SJSA1 (cell line): ENCODE measurements around the gene QRFP. TPM values are rescaled to one million over a fixed set of nuclear protein-coding genes. Genes with fewer than 3 reads are reported as not detected.

ENCODE experiments used
- DNase-seq, 2 experiments: peaks; one replicate each; pipeline ENCODE4 v3.0.0-alpha.2; 2015 to 2020; ENCODE audit warnings: low spot score in 2 of 2, low read depth in 1 of 2
- H3K27ac ChIP-seq: fragments of 250-450 bp; sonication (Bioruptor Pico); 2 replicates; pipeline ENCODE4 v1.5.1; 2020; ENCODE audit warnings: mild to moderate bottlenecking, moderate library complexity
- H3K27me3 ChIP-seq: fragments of 250-450 bp; sonication (Bioruptor Pico); replicated peaks from 2 replicates; pipeline ENCODE4 v1.5.1; 2020; ENCODE audit warnings: mild to moderate bottlenecking, moderate library complexity
- H3K36me3 ChIP-seq: fragments of 250-450 bp; sonication (Bioruptor Pico); 2 replicates; pipeline ENCODE4 v1.5.1; 2020; ENCODE audit warnings: mild to moderate bottlenecking
- H3K4me1 ChIP-seq: fragments of 250-450 bp; sonication (Bioruptor Pico); replicated peaks from 2 replicates; pipeline ENCODE4 v1.6.1; 2021; ENCODE audit warnings: mild to moderate bottlenecking
- H3K4me3 ChIP-seq: fragments of 250-450 bp; sonication (Bioruptor Pico); 2 replicates; pipeline ENCODE4 v1.5.1; 2020; ENCODE audit warnings: mild to moderate bottlenecking
- H3K9me3 ChIP-seq: fragments of 250-450 bp; sonication (Bioruptor Pico); replicated peaks from 2 replicates; pipeline ENCODE4 v1.5.1; 2020; ENCODE audit warnings: mild to moderate bottlenecking
- total RNA-seq: library from RNA; depleted of rRNA; stranded (reverse); fragments of >200 nt; shearing (Covaris generic); gene quantifications from 2 replicates; pipeline ENCODE4 v1.2.3, GENCODE V29; 2014

The QRFP gene
- total RNA-seq, 1 experiment from 2014 or later: not detected

GRCh38 chr9:130890124-130890523 is 6.5 kb downstream of the QRFP start:
- no peaks in the 10 kb centered on the region for H3K4me1 ChIP-seq
- no peak overlapping the region for H3K27ac ChIP-seq
- no peak for DNase-seq
- H3K36me3 ChIP-seq: peaks cover 52% of the 10 kb centered on the region
- H3K4me3 ChIP-seq: no peak overlapping the region
- no peaks in the 10 kb centered on the region for H3K9me3 ChIP-seq
- H3K27me3 ChIP-seq: no peaks in the 10 kb centered on the region

GRCh38 chr9:130888146-130888885 is 8.3 kb downstream of the QRFP start:
- Histone ChIP-seq H3K27ac (no peak overlapping the region), H3K36me3 (peaks cover 68% of the 10 kb centered on the region), H3K27me3 (no peaks in the 10 kb centered on the region), H3K4me3 (no peak overlapping the region), H3K9me3 (no peaks in the 10 kb centered on the region), H3K4me1 (no peaks in the 10 kb centered on the region)
- DNase-seq: no peak

- no peak overlapping the region for H3K4me3 ChIP-seq
- no peaks in the 10 kb centered on the region for H3K4me1 ChIP-seq
- H3K27me3 ChIP-seq: no peaks in the 10 kb centered on the region
- H3K27ac ChIP-seq: no peak overlapping the region
- H3K9me3 ChIP-seq: no peaks in the 10 kb centered on the region
- H3K36me3 ChIP-seq: peaks cover 72% of the 10 kb centered on the region
- no peak for DNase-seq
Measured at GRCh38 chr9:130887494-130888144, 9.0 kb downstream of the QRFP start.

DNA sequence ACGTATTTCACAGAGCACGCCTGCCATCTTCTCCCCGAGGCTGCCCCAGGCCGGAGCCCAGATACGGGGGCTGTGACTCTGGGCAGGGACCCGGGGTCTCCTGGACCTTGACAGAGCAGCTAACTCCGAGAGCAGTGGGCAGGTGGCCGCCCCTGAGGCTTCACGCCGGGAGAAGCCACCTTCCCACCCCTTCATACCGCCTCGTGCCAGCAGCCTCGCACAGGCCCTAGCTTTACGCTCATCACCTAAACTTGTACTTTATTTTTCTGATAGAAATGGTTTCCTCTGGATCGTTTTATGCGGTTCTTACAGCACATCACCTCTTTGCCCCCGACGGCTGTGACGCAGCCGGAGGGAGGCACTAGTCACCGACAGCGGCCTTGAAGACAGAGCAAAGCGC is 9.6 kb downstream of the QRFP start:
- DNase-seq: no peak
- Histone ChIP-seq H3K27ac (no peak overlapping the region), H3K27me3 (no peaks in the 10 kb centered on the region), H3K4me3 (no peak overlapping the region), H3K9me3 (no peaks in the 10 kb centered on the region), H3K36me3 (peaks cover 73% of the 10 kb centered on the region), H3K4me1 (no peaks in the 10 kb centered on the region)

- H3K9me3 ChIP-seq: no peaks in the 10 kb centered on the region
- H3K4me3 ChIP-seq: no peak overlapping the region
- peaks cover 86% of the 10 kb centered on the region for H3K36me3 ChIP-seq
- no peak overlapping the region for H3K27ac ChIP-seq
- DNase-seq: no peak
- H3K4me1 ChIP-seq: no peaks in the 10 kb centered on the region
- H3K27me3 ChIP-seq: no peaks in the 10 kb centered on the region
Measured at GRCh38 chr9:130885484-130886375, 10.9 kb downstream of the QRFP start.

DNA sequence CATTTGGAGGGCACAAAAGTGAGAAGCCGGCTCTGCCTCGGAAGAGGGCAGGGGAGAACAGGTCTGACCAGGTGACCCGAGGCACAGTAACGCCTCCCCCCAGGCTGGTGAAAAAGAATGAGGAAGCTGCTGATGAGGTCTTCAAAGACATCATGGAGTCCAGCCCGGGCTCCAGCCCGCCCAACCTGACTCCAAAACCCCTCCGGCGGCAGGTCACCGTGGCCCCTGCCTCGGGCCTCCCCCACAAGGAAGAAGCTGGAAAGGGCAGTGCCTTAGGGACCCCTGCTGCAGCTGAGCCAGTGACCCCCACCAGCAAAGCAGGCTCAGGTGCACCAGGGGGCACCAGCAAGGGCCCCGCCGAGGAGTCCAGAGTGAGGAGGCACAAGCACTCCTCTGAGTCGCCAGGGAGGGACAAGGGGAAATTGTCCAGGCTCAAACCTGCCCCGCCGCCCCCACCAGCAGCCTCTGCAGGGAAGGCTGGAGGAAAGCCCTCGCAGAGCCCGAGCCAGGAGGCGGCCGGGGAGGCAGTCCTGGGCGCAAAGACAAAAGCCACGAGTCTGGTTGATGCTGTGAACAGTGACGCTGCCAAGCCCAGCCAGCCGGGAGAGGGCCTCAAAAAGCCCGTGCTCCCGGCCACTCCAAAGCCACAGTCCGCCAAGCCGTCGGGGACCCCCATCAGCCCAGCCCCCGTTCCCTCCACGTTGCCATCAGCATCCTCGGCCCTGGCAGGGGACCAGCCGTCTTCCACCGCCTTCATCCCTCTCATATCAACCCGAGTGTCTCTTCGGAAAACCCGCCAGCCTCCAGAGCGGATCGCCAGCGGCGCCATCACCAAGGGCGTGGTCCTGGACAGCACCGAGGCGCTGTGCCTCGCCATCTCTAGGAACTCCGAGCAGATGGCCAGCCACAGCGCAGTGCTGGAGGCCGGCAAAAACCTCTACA is 11.8 kb downstream of the QRFP start:
- DNase-seq: no peak
- Histone ChIP-seq H3K4me3 (no peak overlapping the region), H3K36me3 (peaks cover 90% of the 10 kb centered on the region), H3K27me3 (no peaks in the 10 kb centered on the region), H3K27ac (no peak overlapping the region), H3K9me3 (no peaks in the 10 kb centered on the region), H3K4me1 (no peaks in the 10 kb centered on the region)

- DNase-seq: no peak
- Histone ChIP-seq H3K27ac (no peak overlapping the region), H3K4me3 (no peak overlapping the region), H3K4me1 (no peaks in the 10 kb centered on the region), H3K9me3 (no peaks in the 10 kb centered on the region), H3K36me3 (peaks cover 96% of the 10 kb centered on the region), H3K27me3 (no peaks in the 10 kb centered on the region)
Measured at GRCh38 chr9:130884111-130884531, 12.5 kb downstream of the QRFP start.

DNA sequence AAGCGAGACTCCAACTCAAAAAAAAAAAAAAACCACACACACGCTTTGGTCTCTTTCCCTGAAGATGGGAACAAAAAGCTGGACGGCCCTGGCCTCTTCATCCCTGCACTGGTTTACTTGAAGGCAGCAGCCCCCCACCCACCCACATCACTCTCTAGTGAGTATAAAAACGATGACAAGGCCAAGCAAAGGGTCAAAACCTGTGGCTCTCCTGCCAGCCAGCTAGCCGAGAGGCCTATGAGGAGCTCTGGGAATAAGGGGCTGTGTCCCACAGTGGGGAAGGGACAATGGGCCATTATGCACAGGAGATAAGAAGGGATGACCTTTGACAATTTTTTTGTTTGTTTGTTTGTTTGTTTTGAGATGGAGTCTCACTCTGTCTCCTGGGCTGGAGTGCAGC is 13.1 kb downstream of the QRFP start:
- Histone ChIP-seq H3K9me3 (no peaks in the 10 kb centered on the region), H3K4me1 (no peaks in the 10 kb centered on the region), H3K27me3 (no peaks in the 10 kb centered on the region), H3K36me3 (peaks cover 96% of the 10 kb centered on the region), H3K4me3 (no peak overlapping the region), H3K27ac (no peak overlapping the region)
- DNase-seq: no peak

- H3K4me3 ChIP-seq: no peak overlapping the region
- no peak for DNase-seq
Measured at GRCh38 chr9:130882696-130883225, 13.9 kb downstream of the QRFP start.

GRCh38 chr9:130881516-130881915 is 15.1 kb downstream of the QRFP start:
- DNase-seq: no peak
- Histone ChIP-seq H3K27me3 (no peaks in the 10 kb centered on the region), H3K27ac (no peak overlapping the region), H3K4me1 (no peaks in the 10 kb centered on the region), H3K36me3 (peaks cover 90% of the 10 kb centered on the region), H3K4me3 (no peak overlapping the region), H3K9me3 (no peaks in the 10 kb centered on the region)

More at GRCh38 chr9:130882696-130883225, 13.9 kb downstream of the QRFP start:
- no peaks in the 10 kb centered on the region for H3K27me3 ChIP-seq
- H3K9me3 ChIP-seq: no peaks in the 10 kb centered on the region
- no peak overlapping the region for H3K27ac ChIP-seq
- H3K36me3 ChIP-seq: peaks cover 95% of the 10 kb centered on the region
- H3K4me1 ChIP-seq: no peaks in the 10 kb centered on the region

DNA sequence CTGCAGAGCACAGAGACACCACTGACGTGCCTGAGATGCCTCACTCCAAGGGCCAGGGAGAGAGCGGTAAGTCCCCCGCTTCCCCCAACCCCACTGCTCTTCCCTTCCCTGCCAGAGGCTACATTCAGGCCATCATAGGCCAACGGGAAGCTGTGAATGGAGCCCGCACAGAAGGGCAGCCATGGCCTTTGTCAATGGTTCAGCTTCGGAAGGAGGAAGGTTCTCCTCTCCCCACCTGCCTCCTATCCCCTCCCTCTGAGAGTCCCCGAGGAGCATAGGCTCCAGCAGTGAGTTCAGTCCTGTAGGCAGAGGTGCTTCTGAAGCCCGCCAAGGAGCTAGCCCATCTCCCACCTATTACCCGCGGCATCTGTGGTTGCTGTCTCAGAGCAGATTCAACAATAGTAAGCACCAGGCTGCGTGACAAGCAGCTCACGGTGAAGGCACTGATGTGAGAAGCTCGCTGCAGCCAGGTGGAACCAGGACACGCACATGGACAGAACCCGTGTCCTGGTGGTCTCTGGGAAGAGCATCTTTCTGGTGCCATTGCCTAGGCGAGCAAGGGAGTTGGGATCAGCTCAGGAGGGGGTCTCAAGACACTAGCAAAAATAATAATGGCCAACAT is 15.9 kb downstream of the QRFP start:
- Histone ChIP-seq H3K9me3 (no peaks in the 10 kb centered on the region), H3K27ac (no peak overlapping the region), H3K27me3 (no peaks in the 10 kb centered on the region), H3K4me1 (no peaks in the 10 kb centered on the region), H3K36me3 (peaks cover 82% of the 10 kb centered on the region), H3K4me3 (no peak overlapping the region)
- DNase-seq: no peak

DNA sequence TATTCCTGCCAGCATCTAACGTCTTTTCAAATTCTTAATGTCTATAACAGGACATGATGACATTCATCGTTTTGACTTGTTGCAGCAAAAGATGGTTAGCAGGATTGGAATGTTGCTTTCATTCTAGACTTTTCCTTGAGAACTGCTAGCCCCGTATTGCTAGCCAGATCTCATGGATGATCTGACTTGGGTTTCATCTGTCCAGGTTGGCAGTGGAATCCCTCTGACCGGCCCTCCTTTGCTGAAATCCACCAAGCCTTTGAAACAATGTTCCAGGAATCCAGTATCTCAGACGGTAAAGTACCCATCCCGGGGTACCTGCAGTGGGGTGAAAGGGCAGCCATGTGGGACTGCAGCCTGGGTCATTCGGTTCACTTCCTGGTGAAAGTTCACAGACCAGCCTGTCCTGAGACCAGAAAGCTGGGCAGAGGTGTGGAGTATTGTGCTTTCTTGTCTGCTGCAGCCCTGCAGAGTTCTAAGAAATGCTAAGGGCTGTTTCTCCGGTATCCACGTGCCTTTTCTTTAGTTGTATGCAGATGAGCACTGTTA is 16.7 kb downstream of the QRFP start:
- H3K4me3 ChIP-seq: no peak overlapping the region
- DNase-seq: no peak
- H3K27me3 ChIP-seq: no peaks in the 10 kb centered on the region
- H3K27ac ChIP-seq: no peak overlapping the region
- H3K9me3 ChIP-seq: no peaks in the 10 kb centered on the region
- no peaks in the 10 kb centered on the region for H3K4me1 ChIP-seq
- H3K36me3 ChIP-seq: peaks cover 80% of the 10 kb centered on the region
